ENCODE results near the gene TBC1D1.

GRCh38 chr4:37989398-37990260, 98.7 kb downstream of the TBC1D1 start:
- TF ChIP-seq CTCF (IDR thresholded peaks at IDR 0.05; ENCODE audit: insufficient read depth, low read depth, low read length) (no peak), EZH2 (IDR thresholded peaks at IDR 0.05; ENCODE audit: insufficient read depth, low read length) (no peak)

Data from astrocyte (in vitro differentiated cells and primary cell).